PFSK-1 (cell line): ENCODE data around the gene LAD1.

ENCODE experiments used
- FOXP2 ChIP-seq: optimal IDR thresholded peaks from 2 replicates; pipeline ENCODE3; 2011; ENCODE audit warnings: borderline replicate concordance, control low read depth, inconsistent platforms; ENCODE audit not compliant: insufficient read depth; ENCODE audit errors: extremely low read length, extremely low read depth
- POLR2AphosphoS5 ChIP-seq: IDR thresholded peaks from 2 replicates; pipeline ENCODE4 v1.6.1; 2012; ENCODE audit warnings: low read depth, mild to moderate bottlenecking, control low read depth, low read length, moderate library complexity
- REST ChIP-seq, 2 experiments: IDR thresholded peaks; 2 replicates each; pipeline versions ENCODE4 v1.6.1 to v1.8.0; 2011 to 2012; ENCODE audit warnings: low read depth in 2 of 2, low read length in 2 of 2, control low read depth in 1 of 2, inconsistent platforms in 1 of 2, mild to moderate bottlenecking in 1 of 2, moderate library complexity in 1 of 2; ENCODE audit not compliant: insufficient read depth in 1 of 2
- SIN3A ChIP-seq: IDR thresholded peaks from 2 replicates; pipeline ENCODE4 v1.6.1; 2012; ENCODE audit warnings: mild to moderate bottlenecking, low read length, moderate library complexity, borderline replicate concordance; ENCODE audit not compliant: insufficient read depth
- TAF1 ChIP-seq: IDR thresholded peaks from 2 replicates; pipeline ENCODE4 v1.6.1; 2012; ENCODE audit warnings: low read length, control low read depth, borderline replicate concordance; ENCODE audit not compliant: insufficient read depth

The LAD1 gene

GRCh38 chr1:201353186-201353940 lies 45.8 kb downstream of the LAD1 start:
- no peak for TF ChIP-seq POLR2AphosphoS5
- TF ChIP-seq TAF1, result no peak
- TF ChIP-seq SIN3A, result no peak
- no peak for TF ChIP-seq REST (IDR thresholded peaks at IDR 0.05; ENCODE audit: insufficient read depth in 1 of 2, low read depth in 2 of 2, low read length in 2 of 2)
- no peak for TF ChIP-seq FOXP2

- TF ChIP-seq REST (IDR thresholded peaks at IDR 0.05; ENCODE audit: insufficient read depth in 1 of 2, low read depth in 2 of 2, low read length in 2 of 2), result no peak
- no peak for TF ChIP-seq SIN3A
- TF ChIP-seq TAF1, result no peak
- TF ChIP-seq POLR2AphosphoS5, result no peak
- no peak for TF ChIP-seq FOXP2
These were observed 47.5 kb downstream of the LAD1 start for GRCh38 chr1:201351617-201352016.

DNA sequence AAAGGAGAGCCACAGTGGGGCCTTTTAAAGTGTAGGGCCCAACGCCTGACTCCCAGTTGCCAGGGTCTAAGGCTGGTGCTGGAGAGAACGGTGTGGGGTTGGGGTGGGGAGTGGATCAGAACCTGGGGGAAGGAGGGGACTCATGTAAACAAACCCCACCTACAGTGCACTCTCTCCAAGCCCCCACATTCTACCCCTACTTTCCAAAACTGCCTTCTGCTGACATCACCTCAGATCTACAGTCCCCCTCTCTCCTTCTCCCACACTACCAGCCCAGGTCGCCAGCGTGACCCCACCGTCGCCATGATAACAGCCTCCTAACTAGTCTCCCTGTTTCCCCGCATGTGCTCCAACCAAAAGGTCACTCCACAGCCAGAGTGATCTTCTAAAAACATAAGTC lies 48.2 kb downstream of the LAD1 start:
- TF ChIP-seq FOXP2 (no peak), POLR2AphosphoS5 (no peak), SIN3A (no peak), TAF1 (no peak), REST (IDR thresholded peaks at IDR 0.05; ENCODE audit: insufficient read depth in 1 of 2, low read depth in 2 of 2, low read length in 2 of 2) (no peak)

DNA sequence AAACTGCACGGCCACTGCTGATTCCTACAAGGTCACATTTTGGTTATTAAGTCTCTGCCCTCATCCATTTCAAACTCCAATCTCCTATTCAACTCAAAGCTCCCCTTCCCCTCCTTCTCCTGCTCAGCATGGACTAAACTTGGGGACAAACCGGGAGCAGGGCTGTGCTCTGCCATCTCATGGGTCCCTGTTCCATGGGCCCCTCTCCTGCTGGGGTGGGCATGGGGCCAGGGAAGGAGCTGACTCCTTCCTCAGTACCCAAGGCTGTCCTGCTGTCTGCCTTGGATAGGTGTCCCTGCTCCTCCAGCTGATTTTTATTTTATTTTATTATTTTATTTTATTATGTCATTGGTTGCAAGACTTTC lies 48.8 kb downstream of the LAD1 start:
- no peak for TF ChIP-seq SIN3A
- no peak for TF ChIP-seq REST (IDR thresholded peaks at IDR 0.05; ENCODE audit: insufficient read depth in 1 of 2, low read depth in 2 of 2, low read length in 2 of 2)
- no peak for TF ChIP-seq FOXP2
- TF ChIP-seq POLR2AphosphoS5, result no peak
- TF ChIP-seq TAF1, result no peak

- no peak for TF ChIP-seq FOXP2
- no peak for TF ChIP-seq REST (IDR thresholded peaks at IDR 0.05; ENCODE audit: insufficient read depth in 1 of 2, low read depth in 2 of 2, low read length in 2 of 2)
- no peak for TF ChIP-seq TAF1
- no peak for TF ChIP-seq SIN3A
- no peak for TF ChIP-seq POLR2AphosphoS5
These were observed 50.0 kb downstream of the LAD1 start for GRCh38 chr1:201349092-201349491.
